ENCODE results near the gene GSTA1. TPM values are rescaled to one million over a fixed set of nuclear protein-coding genes. Genes with fewer than 3 reads are reported as not detected.
"Not testable (repeated sequence)": the region's sequence is repeated elsewhere in the genome, so short reads cannot be mapped to it uniquely, and the experiment has no call there.

The GSTA1 gene
- polyA plus RNA-seq, 4 donors: 1.0 to 12.1 (median 1.5) TPM

- no peak for DNase-seq (ENCODE audit: low read depth in 4 of 4, low spot score in 2 of 4)
Measured at GRCh38 chr6:52760105-52760765, 43.4 kb downstream of the GSTA1 start.

DNA sequence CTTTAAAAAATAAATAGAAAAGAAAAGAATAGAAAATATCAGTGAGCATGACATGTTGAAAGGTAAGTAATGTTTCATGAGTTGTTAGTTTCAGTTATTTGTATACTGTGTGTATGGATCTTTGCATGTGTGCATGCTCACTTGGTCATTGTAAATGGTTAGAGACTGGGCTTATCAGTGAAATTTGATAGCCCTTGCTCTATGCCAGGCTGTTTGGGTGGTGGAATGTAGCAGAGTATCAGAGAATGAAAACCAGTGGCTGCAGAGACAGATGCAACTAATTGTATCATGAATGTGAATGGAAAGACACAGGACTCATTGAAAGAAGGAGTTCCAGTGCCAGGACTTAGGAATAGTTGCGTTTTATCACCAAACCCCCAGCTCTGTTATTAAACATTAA lies 44.5 kb downstream of the GSTA1 start:
- no peak for DNase-seq (ENCODE audit: low read depth in 4 of 4, low spot score in 2 of 4)

DNA sequence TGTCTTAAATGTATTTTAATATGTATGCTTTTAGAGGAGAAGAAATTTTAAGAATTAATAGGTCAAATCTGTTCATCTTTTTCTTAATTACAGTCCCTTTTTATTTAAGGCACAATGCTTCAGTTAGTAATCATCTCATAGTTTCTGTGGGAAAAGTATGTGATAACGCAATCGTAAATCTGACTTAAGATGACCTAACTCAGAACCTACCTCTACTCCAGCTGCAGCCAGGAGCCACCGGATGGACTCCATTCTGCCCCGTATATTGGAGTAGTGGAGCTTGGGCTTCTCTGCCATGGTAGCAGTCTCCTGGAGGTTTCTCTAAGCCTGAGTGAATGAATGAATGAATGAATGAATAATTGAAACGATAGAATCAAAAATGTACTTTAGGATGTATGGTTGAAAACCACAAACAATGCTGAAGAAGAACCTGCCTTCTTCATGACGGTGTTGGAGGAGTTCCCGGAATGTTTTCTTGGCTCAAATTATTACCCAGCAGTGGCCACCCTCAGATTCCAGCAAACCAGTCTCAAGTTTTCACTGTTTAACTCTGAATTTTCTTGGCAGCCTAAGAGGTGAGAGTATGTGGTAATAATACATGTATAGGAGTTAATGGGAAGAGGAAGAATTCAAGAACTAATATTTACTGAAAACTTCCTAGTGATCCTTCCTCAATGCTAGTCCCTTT lies 45.8 kb downstream of the GSTA1 start:
- DNase-seq (ENCODE audit: low read depth in 4 of 4, low spot score in 2 of 4): not testable (repeated sequence)

DNA sequence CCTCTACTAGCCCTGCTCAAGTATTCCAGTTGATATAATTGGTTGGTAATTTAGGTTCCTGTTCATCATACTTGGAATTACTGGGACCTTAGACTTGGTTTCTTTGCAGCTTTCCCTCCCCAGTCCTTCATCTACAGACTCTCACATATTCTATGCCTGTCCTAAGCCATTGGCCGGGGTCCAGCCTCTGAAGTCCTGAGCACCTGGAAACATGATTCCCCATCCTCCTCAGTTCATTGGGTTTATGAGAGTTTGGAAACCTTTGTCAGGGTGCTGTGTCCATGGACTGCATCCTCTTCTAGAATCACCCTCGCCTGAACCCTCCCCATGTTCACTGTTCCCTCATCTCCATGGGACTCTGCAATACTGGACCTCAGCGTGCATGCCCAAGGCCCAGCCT lies 49.2 kb downstream of the GSTA1 start:
- DNase-seq (ENCODE audit: low read depth in 4 of 4, low spot score in 2 of 4): no peak

DNA sequence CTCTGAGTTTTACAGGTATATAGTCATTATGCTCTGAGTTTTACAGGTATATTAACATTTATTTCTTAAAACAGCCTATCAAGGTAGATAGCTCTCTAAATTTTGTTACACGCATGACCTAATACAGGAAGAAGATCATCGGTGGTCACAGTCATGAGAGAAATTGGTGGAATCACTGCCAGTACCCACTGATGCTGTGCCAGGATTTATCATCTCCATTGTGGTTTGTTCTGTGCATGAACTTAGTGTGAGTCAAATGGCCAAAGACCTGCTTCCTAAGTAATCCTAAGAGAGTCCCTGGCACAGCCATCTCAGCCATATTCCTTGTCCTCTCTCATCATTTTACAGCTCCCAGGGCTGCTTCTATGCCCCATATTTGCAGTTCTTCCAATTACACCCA lies 50.5 kb downstream of the GSTA1 start:
- not testable (repeated sequence) for DNase-seq (ENCODE audit: low read depth in 4 of 4, low spot score in 2 of 4)

DNA sequence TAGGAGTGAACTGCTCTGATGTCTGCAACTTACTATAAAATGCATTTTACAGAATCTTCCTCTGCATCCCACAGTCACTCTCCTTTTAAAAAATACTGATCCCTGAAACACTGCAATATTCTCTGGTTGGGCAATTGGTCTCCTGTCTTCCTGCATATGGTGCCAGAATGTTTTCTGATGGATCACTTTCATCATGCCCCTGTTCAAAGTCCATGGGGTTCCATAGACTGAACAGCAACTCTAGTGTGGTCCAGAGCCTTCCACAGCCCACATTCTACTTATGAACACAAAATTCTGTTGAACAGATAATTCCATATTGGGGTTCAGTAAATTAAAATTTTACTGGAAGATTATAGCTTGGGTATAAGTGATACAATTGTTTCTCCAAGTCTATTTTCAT lies 51.3 kb downstream of the GSTA1 start:
- DNase-seq (ENCODE audit: low read depth in 4 of 4, low spot score in 2 of 4): no peak

GRCh38 chr6:52749556-52750152 lies 54.0 kb downstream of the GSTA1 start:
- DNase-seq (ENCODE audit: low read depth in 4 of 4, low spot score in 2 of 4): no peak

GRCh38 chr6:52747301-52747700 lies 56.3 kb downstream of the GSTA1 start:
- DNase-seq (ENCODE audit: low read depth in 4 of 4, low spot score in 2 of 4): not testable (repeated sequence)

DNA sequence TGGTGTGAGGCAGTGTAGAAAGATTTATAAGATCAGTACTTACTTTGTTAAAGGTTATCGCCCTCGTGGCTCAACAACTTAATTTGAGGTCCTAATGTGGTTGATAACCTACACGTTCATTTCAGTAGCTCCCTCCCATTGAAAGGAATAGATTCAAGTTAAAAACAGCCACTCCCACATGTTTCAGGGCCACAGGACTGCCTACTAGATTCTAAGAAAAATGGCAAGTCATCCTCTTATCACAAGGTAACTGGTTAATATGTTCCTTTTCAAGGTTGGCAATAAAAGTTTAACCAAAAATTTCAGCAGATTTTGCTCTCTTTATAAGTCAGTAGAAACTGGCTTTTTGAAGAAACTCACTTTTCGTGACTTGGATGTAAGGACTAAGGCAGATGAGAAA lies 57.4 kb downstream of the GSTA1 start:
- DNase-seq (ENCODE audit: low read depth in 4 of 4, low spot score in 2 of 4): no peak

DNA sequence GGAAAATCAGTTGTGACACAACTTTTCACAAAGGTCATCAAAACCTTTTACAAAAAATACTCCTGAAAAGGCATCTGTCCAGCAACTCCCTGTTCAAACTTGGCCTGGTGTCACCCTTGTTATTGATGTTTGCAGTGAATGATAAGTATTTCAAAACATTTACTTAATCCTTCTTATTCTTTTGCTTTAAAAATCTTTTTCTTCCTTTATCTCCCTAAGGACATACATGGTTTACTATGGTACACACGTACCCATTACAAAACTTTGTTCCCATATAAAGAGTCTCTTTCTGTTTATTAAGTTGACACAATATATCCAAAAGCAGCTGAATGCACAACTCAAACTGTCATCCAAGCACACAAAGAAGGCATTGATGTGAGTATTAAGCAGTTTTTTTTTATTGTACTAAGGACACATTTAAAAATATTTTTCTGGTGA lies 57.8 kb downstream of the GSTA1 start:
- no peak for DNase-seq (ENCODE audit: low read depth in 4 of 4, low spot score in 2 of 4)

- no peak for DNase-seq (ENCODE audit: low read depth in 4 of 4, low spot score in 2 of 4)
Measured at GRCh38 chr6:52741872-52742271, 61.7 kb downstream of the GSTA1 start.

Other genes with a start within 250 kb of the GSTA1 start
- 10 to 100 TPM; 38.2 to 50.8 (median 46.8) TPM for gene TRAM2, start 226.8 kb downstream of the GSTA1 start, polyA plus RNA-seq (ENCODE audit: insufficient read length in 4 of 4)
- gene TMEM14A, start 132.7 kb downstream of the GSTA1 start, polyA plus RNA-seq (ENCODE audit: insufficient read length in 4 of 4): 10 to 100 TPM; 37.1 to 51.3 (median 50.0) TPM
- under 1 TPM in 3 of 4 donors, not detected in 1; 0.19 to 0.60 (median 0.20) TPM for gene GSTA2, start 40.3 kb downstream of the GSTA1 start, polyA plus RNA-seq (ENCODE audit: insufficient read length in 4 of 4)
- gene GSTA5, start 37.0 kb upstream of the GSTA1 start, polyA plus RNA-seq (ENCODE audit: insufficient read length in 4 of 4): not detected
- gene GSTA3, start 105.9 kb upstream of the GSTA1 start, polyA plus RNA-seq (ENCODE audit: insufficient read length in 4 of 4): under 1 TPM; 0.40 to 0.76 (median 0.46) TPM
- 100 to 1,000 TPM in 3 of 4 donors, 10 to 100 TPM in 1; 99.8 to 123 (median 114) TPM for gene GSTA4, start 191.5 kb upstream of the GSTA1 start, polyA plus RNA-seq (ENCODE audit: insufficient read length in 4 of 4)

Data from left renal cortex interstitium (tissue), 4 donors.